ENCODE data around the gene ARID5A. TPM values are rescaled to one million over a fixed set of nuclear protein-coding genes. Genes with fewer than 3 reads are reported as not detected.

ARID5A gene
- 12.9 and 29.5 TPM in 2 replicates for total RNA-seq

GRCh38 chr2:96536445-96537065 is at the start of gene ARID5A:
ARID5A (plus strand) TSS chr2:96536752; CDS start chr2:96536827, 75 bp downstream.

DNA sequence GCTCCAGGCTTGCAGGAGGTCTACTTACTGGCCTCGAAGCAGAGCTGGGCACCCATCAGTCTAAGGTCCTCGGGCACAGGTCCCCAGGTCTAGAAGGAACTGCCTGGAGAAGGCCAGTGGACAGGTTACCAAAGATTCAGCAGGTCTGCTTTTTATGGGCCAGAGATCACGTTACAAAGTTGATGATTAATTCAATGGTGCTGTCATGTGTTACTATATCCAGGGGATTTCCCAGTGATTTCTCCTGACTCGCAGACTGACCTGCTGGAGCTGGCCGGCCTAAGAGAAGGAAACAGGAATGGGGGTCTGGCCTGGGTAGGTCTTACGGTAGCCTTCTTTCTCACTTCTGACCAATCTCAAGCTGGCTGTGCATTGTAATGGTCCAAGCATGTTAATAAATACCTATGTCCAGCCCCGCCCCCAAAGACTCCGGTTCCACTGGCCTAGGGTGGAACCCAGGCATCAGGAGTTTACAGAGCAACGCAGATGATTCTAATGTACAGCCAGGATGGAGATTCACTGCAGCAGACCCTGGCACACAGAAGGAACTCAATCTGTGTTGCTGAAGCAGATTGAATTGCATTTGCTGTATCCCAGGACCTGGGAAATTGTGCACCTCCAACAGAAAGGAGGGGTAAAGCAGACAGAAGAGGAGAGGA is 31.2 kb upstream of the ARID5A start, which contains the start of gene NEURL3:
Gene NEURL3 (minus strand): TSS at position 127 of the 659 bp plus-strand sequence. CDS start 71 bp downstream, at position 56.

Other genes starting within 250 kb of the ARID5A start
- 43.1 and 47.7 TPM in 2 replicates for gene SNRNP200, start 231.2 kb upstream of the ARID5A start, total RNA-seq
- gene ITPRIPL1, start 211.4 kb upstream of the ARID5A start, total RNA-seq, result 0.26 and 0.75 TPM in 2 replicates
- 9.8 and 17.0 TPM in 2 replicates for gene NCAPH, start 201.0 kb upstream of the ARID5A start, total RNA-seq
- gene NEURL3, start 31.4 kb upstream of the ARID5A start, total RNA-seq, result not detected in 2 replicates
- gene KANSL3, start 101.6 kb downstream of the ARID5A start, total RNA-seq, result 23.0 and 26.6 TPM in 2 replicates
- 0.25 and 0.53 TPM in 2 replicates for gene FER1L5, start 106.0 kb downstream of the ARID5A start, total RNA-seq
- gene LMAN2L, start 203.3 kb downstream of the ARID5A start, total RNA-seq, result 19.0 and 19.3 TPM in 2 replicates
- gene CNNM4, start 224.2 kb downstream of the ARID5A start, total RNA-seq, result 1.8 and 2.8 TPM in 2 replicates

All from aortic smooth muscle cell (primary cell).